ENCODE results near the gene TLE3. TPM values are rescaled to one million over a fixed set of nuclear protein-coding genes. Genes with fewer than 3 reads are reported as not detected.

TLE3 gene
- total and polyA plus RNA-seq, 2 of the 13 experiments (the other 11 are each of a cell fraction or from before 2014, with no cell fraction given) = 11.9 to 13.8 TPM

DNA sequence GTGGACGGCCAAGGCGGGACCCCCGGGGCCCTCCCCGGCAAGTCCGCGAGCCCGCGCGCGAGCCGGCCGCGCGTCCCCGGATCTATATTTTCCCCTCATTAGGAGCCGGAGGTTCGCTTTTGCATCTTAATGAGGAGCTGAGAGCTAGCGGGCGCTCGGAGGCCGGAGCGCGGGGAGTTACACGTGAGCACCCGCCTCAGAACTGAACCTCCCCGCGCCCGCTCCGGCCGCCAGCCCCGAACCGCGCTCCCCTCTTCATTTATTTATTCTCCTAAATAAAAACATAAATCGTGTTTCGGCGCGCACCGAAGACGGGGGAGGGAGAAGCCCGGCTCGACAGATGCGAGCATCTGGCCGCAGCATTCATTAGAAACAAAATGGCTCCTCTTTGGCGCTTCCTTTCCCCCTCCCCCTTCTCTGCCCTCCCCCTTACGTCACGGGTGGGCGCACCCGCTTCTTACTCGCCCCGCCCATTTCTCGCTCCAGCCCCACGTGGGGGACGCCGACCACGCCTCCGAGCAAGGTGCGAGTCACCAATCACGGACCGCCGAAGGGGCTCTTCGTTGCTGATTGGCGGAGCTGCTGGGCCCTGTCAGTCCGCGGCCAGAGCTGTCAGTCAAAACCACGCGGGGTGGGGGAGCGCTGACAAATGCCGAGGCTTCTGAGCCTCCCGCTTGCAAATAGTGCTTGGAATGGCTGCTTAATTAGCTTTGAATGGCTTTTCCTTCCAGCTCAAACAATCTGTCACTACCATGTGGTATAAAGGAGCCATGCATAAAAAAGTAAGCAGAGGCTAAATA, 1.6 kb upstream of the TLE3 start (continued):
- TF ChIP-seq ZKSCAN8 (CRISPR knock-in tag; IDR thresholded peaks at IDR 0.05; ENCODE audit: borderline replicate concordance) (0 out of 2 replicates have a peak, but pooled peaks have one; percentile 46), KLF15 (CRISPR knock-in tag; IDR thresholded peaks at IDR 0.05; ENCODE audit: borderline replicate concordance) (no peak), ADNP (CRISPR knock-in tag; IDR thresholded peaks at IDR 0.05) (no peak), SRY (CRISPR knock-in tag; IDR thresholded peaks at IDR 0.05) (peak; percentile 35), ZBTB3 (CRISPR knock-in tag; IDR thresholded peaks at IDR 0.05; ENCODE audit: borderline replicate concordance, low read depth) (no peak), KDM6A (CRISPR knock-in tag; IDR thresholded peaks at IDR 0.05; ENCODE audit: low read depth) (peak; percentile 38; the same call in 1 of the 2 replicates), CEBPG (CRISPR knock-in tag; IDR thresholded peaks at IDR 0.05) (peak; percentile 15; the same call in 1 of the 2 replicates), ZIK1 (CRISPR knock-in tag; IDR thresholded peaks at IDR 0.05; ENCODE audit: borderline replicate concordance, low read depth) (no peak), YEATS2 (CRISPR knock-in tag; IDR thresholded peaks at IDR 0.05; ENCODE audit: borderline replicate concordance) (0 out of 2 replicates have a peak, but pooled peaks have one; percentile 25), ZNF607 (CRISPR knock-in tag; IDR thresholded peaks at IDR 0.05; ENCODE audit: borderline replicate concordance) (0 out of 2 replicates have a peak, but pooled peaks have one; percentile 28)
- TF ChIP-seq, protein P1, sequence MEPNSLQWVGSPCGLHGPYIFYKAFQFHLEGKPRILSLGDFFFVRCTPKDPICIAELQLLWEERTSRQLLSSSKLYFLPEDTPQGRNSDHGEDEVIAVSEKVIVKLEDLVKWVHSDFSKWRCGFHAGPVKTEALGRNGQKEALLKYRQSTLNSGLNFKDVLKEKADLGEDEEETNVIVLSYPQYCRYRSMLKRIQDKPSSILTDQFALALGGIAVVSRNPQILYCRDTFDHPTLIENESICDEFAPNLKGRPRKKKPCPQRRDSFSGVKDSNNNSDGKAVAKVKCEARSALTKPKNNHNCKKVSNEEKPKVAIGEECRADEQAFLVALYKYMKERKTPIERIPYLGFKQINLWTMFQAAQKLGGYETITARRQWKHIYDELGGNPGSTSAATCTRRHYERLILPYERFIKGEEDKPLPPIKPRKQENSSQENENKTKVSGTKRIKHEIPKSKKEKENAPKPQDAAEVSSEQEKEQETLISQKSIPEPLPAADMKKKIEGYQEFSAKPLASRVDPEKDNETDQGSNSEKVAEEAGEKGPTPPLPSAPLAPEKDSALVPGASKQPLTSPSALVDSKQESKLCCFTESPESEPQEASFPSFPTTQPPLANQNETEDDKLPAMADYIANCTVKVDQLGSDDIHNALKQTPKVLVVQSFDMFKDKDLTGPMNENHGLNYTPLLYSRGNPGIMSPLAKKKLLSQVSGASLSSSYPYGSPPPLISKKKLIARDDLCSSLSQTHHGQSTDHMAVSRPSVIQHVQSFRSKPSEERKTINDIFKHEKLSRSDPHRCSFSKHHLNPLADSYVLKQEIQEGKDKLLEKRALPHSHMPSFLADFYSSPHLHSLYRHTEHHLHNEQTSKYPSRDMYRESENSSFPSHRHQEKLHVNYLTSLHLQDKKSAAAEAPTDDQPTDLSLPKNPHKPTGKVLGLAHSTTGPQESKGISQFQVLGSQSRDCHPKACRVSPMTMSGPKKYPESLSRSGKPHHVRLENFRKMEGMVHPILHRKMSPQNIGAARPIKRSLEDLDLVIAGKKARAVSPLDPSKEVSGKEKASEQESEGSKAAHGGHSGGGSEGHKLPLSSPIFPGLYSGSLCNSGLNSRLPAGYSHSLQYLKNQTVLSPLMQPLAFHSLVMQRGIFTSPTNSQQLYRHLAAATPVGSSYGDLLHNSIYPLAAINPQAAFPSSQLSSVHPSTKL (CRISPR knock-in tag; IDR thresholded peaks at IDR 0.05) = peak; percentile 54; the same call in 1 of the 2 replicates
- TF ChIP-seq, protein P2, sequence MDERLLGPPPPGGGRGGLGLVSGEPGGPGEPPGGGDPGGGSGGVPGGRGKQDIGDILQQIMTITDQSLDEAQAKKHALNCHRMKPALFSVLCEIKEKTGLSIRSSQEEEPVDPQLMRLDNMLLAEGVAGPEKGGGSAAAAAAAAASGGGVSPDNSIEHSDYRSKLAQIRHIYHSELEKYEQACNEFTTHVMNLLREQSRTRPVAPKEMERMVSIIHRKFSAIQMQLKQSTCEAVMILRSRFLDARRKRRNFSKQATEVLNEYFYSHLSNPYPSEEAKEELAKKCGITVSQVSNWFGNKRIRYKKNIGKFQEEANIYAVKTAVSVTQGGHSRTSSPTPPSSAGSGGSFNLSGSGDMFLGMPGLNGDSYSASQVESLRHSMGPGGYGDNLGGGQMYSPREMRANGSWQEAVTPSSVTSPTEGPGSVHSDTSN (CRISPR knock-in tag; IDR thresholded peaks at IDR 0.05) = peak; percentile 96
- TF ChIP-seq, protein P3, sequence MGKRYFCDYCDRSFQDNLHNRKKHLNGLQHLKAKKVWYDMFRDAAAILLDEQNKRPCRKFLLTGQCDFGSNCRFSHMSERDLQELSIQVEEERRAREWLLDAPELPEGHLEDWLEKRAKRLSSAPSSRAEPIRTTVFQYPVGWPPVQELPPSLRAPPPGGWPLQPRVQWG (CRISPR knock-in tag; IDR thresholded peaks at IDR 0.05; ENCODE audit: borderline replicate concordance, low read depth) = no peak
- TF ChIP-seq, protein P4, sequence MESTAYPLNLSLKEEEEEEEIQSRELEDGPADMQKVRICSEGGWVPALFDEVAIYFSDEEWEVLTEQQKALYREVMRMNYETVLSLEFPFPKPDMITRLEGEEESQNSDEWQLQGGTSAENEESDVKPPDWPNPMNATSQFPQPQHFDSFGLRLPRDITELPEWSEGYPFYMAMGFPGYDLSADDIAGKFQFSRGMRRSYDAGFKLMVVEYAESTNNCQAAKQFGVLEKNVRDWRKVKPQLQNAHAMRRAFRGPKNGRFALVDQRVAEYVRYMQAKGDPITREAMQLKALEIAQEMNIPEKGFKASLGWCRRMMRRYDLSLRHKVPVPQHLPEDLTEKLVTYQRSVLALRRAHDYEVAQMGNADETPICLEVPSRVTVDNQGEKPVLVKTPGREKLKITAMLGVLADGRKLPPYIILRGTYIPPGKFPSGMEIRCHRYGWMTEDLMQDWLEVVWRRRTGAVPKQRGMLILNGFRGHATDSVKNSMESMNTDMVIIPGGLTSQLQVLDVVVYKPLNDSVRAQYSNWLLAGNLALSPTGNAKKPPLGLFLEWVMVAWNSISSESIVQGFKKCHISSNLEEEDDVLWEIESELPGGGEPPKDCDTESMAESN (CRISPR knock-in tag; conservative IDR thresholded peaks at IDR 0.05) = peak; percentile 77
- TF ChIP-seq, protein P5, sequence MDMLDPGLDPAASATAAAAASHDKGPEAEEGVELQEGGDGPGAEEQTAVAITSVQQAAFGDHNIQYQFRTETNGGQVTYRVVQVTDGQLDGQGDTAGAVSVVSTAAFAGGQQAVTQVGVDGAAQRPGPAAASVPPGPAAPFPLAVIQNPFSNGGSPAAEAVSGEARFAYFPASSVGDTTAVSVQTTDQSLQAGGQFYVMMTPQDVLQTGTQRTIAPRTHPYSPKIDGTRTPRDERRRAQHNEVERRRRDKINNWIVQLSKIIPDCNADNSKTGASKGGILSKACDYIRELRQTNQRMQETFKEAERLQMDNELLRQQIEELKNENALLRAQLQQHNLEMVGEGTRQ (IDR thresholded peaks at IDR 0.05; ENCODE audit: low read depth, low read length) = peak; percentile 58; the same call in 1 of the 2 replicates
- TF ChIP-seq, protein P5 (CRISPR knock-in tag; IDR thresholded peaks at IDR 0.05; ENCODE audit: borderline replicate concordance) = peak; percentile 55; the same call in 1 of the 2 replicates
